Pancreas (tissue), 10 donors: ENCODE data around the gene HDAC4. TPM values are rescaled to one million over a fixed set of nuclear protein-coding genes. Genes with fewer than 3 reads are reported as not detected.

Experiments
- ATAC-seq, 4 donors: fragments of 200-7000 bp; cut with Tn5 transposase; one replicate each; pipeline versions ENCODE4 v1.8.0 to v1.9.1; 2020; ENCODE audit warnings: mild to moderate bottlenecking in 4 of 4, moderate library complexity in 4 of 4
- DNase-seq, 6 donors: peaks; one replicate each; pipeline ENCODE4 v3.0.0-alpha.2; 2020
- FAIRE-seq: peaks from 2 replicates; lab custom pipeline; 2012; peaks lifted over from hg19 to GRCh38; lab: Jason Lieb, UNC
- H3K27ac ChIP-seq, 4 donors: fragments of 200-600 bp; sonication (generic); 1 replicate in 3 of 4; 2 replicates in 1 of 4; pipeline versions ENCODE4 v1.5.0 to v1.8.0; 2020
- H3K27me3 ChIP-seq, 4 donors: fragments of 200-600 bp; one replicate each; pipeline ENCODE4 v1.8.0; 2021
- H3K36me3 ChIP-seq, 3 donors: fragments of 200-600 bp; sonication (generic) in 1 of 3; one replicate each; pipeline versions ENCODE4 v1.5.0 to v1.8.0; 2020 to 2021
- H3K4me1 ChIP-seq, 3 donors: fragments of 200-600 bp; one replicate each; pipeline ENCODE4 v1.8.0; 2021
- H3K4me3 ChIP-seq, 4 donors: fragments of 200-600 bp; sonication (generic) in 2 of 4; one replicate each; pipeline versions ENCODE4 v1.5.0 to v1.8.0; 2020 to 2021
- H3K9me3 ChIP-seq, 4 donors: fragments of 200-600 bp; one replicate each; pipeline ENCODE4 v1.8.0; 2021
- CTCF ChIP-seq, 4 donors: fragments of 200-600 bp; sonication (generic) in 3 of 4; IDR thresholded peaks; one replicate each; pipeline versions ENCODE4 v1.5.0 to v1.8.0; 2021; ENCODE audit warnings: antibody characterized with exemption in 4 of 4
- WGBS, 2 donors: extraction: QIAGEN DNeasy Blood & Tissue Kit; methylation state at CpG; one replicate each; pipeline ENCODE4 v1.1.7; 2013; 5-methylcytosine and 5-hydroxymethylcytosine counted together
- intact Hi-C, 3 donors: fragments of 100-400 bp; cut with DNase I; formaldehyde crosslinking; loops; one replicate each; pipeline versions ENCODE4 v1.11.1 to v1.14.2; 2022
- polyA plus RNA-seq, 2 donors: library from polyadenylated mRNA; stranded (reverse); fragments of 200-250 nt; gene quantifications; one replicate each; pipeline ENCODE4 v1.2.3, GENCODE V29; 2013
- total RNA-seq, 6 donors: library from RNA; stranded (reverse); fragmentation: NEBNext Ultra II Directional in 4 of 6; extraction: Animal tissue kit (Norgen Biotek cat#: 25700) in 4 of 6; gene quantifications; one replicate each; pipeline versions ENCODE4 v1.2.1 to v1.2.4, GENCODE V29; 2021 to 2023
- donor health status: healthy with polysubstance abuse.
- donor health status: DM: no; HTN: no; CAD: no; lungs with moderate emphysema.
- donor health status: DM: no; HTN: no; CAD: no.
- donor health status: control.
- donor health status: control.
- donor health status: Bipolar disorder and iron deficiency.
- donor health status: DM: yes; HTN: yes; CAD: no.
- donor health status: DM: no; HTN: no; CAD: no.
- donor health status: DM: no; HTN: no; CAD: no.
- donor health status: DM: yes; HTN: yes; CAD: no.

HDAC4 gene
- total and polyA plus RNA-seq, 8 donors: 8.2 to 31.8 (median 16.6) TPM

GRCh38 chr2:239164335-239164871, 236.4 kb downstream of the HDAC4 start:
- peak in 1 of 6 donors; percentile 22 for DNase-seq

GRCh38 chr2:239163688-239164334, 237.0 kb downstream of the HDAC4 start:
- H3K27ac ChIP-seq: no peak overlapping the region
- DNase-seq: peak in 2 of 6 donors; percentile 25 to 31
- intact Hi-C loops: no loop called here
- H3K27me3 ChIP-seq: no peaks in the 10 kb centered on the region
- no peak for ATAC-seq
- H3K4me3 ChIP-seq: no peak overlapping the region
- no peak for TF ChIP-seq CTCF (IDR thresholded peaks at IDR 0.05)
- WGBS, 2 donors: 91 to 94% methylated on average over 20 of the region's 20 CpGs
- H3K9me3 ChIP-seq: no peaks in the 10 kb centered on the region
- no peaks in the 10 kb centered on the region for H3K4me1 ChIP-seq
- FAIRE-seq: no peak
- H3K36me3 ChIP-seq: peaks cover 0 to 8% (median 0%) of the 10 kb centered on the region in 3 donors

More at GRCh38 chr2:239164335-239164871, 236.4 kb downstream of the HDAC4 start:
- FAIRE-seq (no peak), ATAC-seq (no peak)
- no peaks in the 10 kb centered on the region for H3K4me1 ChIP-seq
- no peaks in the 10 kb centered on the region for H3K27me3 ChIP-seq
- H3K4me3 ChIP-seq: no peak overlapping the region
- intact Hi-C loops: no loop called here
- H3K36me3 ChIP-seq: peaks cover 0 to 8% (median 0%) of the 10 kb centered on the region in 3 donors
- no peaks in the 10 kb centered on the region for H3K9me3 ChIP-seq
- 90 to 91% methylated on average over 16 of the region's 16 CpGs for WGBS, 2 donors
- no peak for TF ChIP-seq CTCF (IDR thresholded peaks at IDR 0.05)
- H3K27ac ChIP-seq: no peak overlapping the region

- peaks cover 0 to 8% (median 0%) of the 10 kb centered on the region in 3 donors for H3K36me3 ChIP-seq
- peak in 2 of 6 donors; percentile 51 to 54 for DNase-seq
- no peak for FAIRE-seq
These were observed 237.7 kb downstream of the HDAC4 start for GRCh38 chr2:239162976-239163687.

GRCh38 chr2:239162141-239162821, 238.5 kb downstream of the HDAC4 start:
- Histone ChIP-seq H3K4me3 (no peak overlapping the region), H3K9me3 (no peaks in the 10 kb centered on the region), H3K36me3 (peaks cover 0 to 8% (median 0%) of the 10 kb centered on the region in 3 donors), H3K27ac (no peak overlapping the region), H3K27me3 (no peaks in the 10 kb centered on the region), H3K4me1 (no peaks in the 10 kb centered on the region)
- ATAC-seq: no peak
- peak in 2 of 6 donors; percentile 46 to 57 for DNase-seq
- FAIRE-seq: no peak
- TF ChIP-seq CTCF (IDR thresholded peaks at IDR 0.05): no peak
- intact Hi-C loops: no loop called here
- WGBS, 2 donors: 95 to 97% methylated on average over 23 of the region's 23 CpGs

More at GRCh38 chr2:239162976-239163687, 237.7 kb downstream of the HDAC4 start:
- no peak overlapping the region for H3K27ac ChIP-seq
- intact Hi-C loops: no loop called here
- WGBS, 2 donors: 94 to 95% methylated on average over 28 of the region's 28 CpGs
- ATAC-seq: no peak
- no peaks in the 10 kb centered on the region for H3K9me3 ChIP-seq
- no peaks in the 10 kb centered on the region for H3K4me1 ChIP-seq
- TF ChIP-seq CTCF (IDR thresholded peaks at IDR 0.05): no peak
- H3K27me3 ChIP-seq: no peaks in the 10 kb centered on the region
- H3K4me3 ChIP-seq: no peak overlapping the region
